ENCODE data around the gene HLCS.

DNA sequence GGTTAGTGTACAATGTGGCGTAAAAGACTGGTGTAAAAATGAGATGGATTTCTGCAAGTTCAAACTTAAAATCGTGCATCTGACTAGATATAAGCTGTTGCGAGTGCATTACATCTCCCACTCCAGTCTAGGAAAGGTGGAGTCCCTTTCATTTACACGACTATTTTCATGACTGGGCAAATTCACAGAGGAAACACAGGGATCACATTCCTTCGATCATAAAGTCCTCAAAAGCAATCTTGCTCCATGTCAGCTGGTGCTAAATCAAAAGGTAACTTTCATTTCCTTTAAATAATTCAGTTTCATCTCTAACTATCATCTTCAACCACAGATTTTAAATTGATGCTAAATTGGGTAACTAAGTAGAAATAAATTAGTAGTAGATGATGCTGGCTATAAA is 100.0 kb downstream of the HLCS start:
- TF ChIP-seq, protein P1, sequence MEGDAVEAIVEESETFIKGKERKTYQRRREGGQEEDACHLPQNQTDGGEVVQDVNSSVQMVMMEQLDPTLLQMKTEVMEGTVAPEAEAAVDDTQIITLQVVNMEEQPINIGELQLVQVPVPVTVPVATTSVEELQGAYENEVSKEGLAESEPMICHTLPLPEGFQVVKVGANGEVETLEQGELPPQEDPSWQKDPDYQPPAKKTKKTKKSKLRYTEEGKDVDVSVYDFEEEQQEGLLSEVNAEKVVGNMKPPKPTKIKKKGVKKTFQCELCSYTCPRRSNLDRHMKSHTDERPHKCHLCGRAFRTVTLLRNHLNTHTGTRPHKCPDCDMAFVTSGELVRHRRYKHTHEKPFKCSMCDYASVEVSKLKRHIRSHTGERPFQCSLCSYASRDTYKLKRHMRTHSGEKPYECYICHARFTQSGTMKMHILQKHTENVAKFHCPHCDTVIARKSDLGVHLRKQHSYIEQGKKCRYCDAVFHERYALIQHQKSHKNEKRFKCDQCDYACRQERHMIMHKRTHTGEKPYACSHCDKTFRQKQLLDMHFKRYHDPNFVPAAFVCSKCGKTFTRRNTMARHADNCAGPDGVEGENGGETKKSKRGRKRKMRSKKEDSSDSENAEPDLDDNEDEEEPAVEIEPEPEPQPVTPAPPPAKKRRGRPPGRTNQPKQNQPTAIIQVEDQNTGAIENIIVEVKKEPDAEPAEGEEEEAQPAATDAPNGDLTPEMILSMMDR (IDR thresholded peaks at IDR 0.05; ENCODE audit: insufficient read depth, low read length, poor library complexity, severe bottlenecking): no peak
- TF ChIP-seq EZH2phosphoT487 (conservative IDR thresholded peaks at IDR 0.05; ENCODE audit: low read length): no peak

Measured in SU-DHL-6 (cell line).